GM21576 (cell line): Measurements from ENCODE around the gene CHST11.
"Not testable (repeated sequence)": the region's sequence is repeated elsewhere in the genome, so short reads cannot be mapped to it uniquely, and the experiment has no call there.

ENCODE experiments used
- ATAC-seq: cut with Tn5 transposase; IDR thresholded peaks from one replicate; pipeline ENCODE4 v1.9.1; 2021; ENCODE audit warnings: mild to moderate bottlenecking, moderate library complexity; ENCODE audit not compliant: unreplicated experiment

The CHST11 gene

DNA sequence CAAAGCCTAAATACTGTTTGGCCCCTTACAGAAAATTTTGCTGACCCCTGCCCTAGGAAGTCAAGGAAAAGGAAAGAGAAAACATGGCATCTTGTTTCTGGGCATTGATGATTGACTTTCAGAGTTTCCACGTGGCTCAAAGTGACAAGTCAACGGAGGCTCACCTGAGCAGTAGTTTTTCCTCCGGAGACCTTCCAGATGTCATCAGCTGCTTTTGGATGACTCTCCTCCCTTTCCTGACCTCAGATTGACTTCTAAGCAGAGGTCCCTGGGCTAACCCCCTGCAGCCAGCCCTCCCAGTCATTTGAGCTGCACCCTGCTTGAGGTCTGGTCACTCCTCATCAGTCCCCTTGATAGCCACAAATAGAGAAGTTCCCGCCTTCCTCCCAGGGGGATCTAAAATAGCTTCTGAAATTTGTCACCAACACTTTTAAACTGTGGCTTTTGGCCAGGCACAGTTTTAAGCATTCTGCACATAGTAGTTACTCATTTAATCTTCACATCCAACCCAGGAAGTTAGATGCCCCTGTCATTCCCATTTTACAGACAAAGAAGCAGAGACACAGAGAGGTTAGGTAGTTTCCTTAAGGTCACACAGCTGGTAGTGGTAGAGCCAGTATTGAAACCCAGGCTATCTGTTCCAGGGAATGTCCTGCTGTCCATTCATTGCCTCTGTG lies 143.4 kb downstream of the CHST11 start:
- no peak for ATAC-seq

- ATAC-seq: no peak
These were observed 144.3 kb downstream of the CHST11 start for GRCh38 chr12:104600790-104601739.

DNA sequence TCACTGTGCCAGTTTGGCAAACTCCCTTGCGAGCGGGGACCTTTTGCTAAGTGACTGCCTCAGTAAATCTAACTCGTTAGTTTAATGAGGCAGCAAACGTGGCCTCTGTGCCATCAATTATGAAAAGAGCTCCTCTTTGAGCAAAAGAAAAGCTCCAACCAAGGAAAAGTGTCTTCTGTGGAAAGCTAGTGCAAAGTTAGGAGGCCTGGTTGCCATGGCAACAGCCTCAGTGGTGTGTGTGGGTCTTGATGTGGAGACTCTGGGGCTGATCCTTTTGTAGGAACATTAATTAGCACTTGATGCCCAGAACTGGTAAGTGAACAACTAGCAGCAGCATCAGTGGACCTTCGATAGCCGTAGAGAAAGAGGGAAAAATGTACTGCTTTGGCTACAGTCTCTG lies 145.7 kb downstream of the CHST11 start:
- no peak for ATAC-seq

- no peak for ATAC-seq
These were observed 146.1 kb downstream of the CHST11 start for GRCh38 chr12:104602896-104603295.

GRCh38 chr12:104603545-104603973 lies 146.8 kb downstream of the CHST11 start:
- ATAC-seq: no peak

GRCh38 chr12:104604070-104604994 lies 147.6 kb downstream of the CHST11 start:
- peak; percentile 83 for ATAC-seq

- ATAC-seq: no peak
These were observed 148.4 kb downstream of the CHST11 start for GRCh38 chr12:104604995-104605675.

DNA sequence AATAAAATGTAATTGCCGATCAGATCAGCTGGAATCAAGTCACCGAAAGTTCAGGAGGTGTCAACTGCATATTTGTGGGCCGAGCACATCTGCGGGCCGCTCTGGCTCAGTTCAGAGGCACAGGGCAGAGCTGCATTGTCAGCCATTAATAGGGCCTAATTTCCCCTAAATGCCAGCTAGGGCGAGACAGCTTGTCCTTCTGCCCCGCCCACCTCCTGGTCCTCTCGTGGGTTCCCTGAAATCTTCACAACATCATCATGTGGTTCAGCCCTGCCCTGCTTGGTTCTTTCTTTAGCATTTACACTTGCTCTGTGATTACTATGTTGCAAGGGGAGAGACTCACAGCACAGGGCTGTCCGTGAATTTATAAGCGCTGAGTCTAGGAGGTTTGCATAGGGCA lies 148.9 kb downstream of the CHST11 start:
- ATAC-seq: no peak

DNA sequence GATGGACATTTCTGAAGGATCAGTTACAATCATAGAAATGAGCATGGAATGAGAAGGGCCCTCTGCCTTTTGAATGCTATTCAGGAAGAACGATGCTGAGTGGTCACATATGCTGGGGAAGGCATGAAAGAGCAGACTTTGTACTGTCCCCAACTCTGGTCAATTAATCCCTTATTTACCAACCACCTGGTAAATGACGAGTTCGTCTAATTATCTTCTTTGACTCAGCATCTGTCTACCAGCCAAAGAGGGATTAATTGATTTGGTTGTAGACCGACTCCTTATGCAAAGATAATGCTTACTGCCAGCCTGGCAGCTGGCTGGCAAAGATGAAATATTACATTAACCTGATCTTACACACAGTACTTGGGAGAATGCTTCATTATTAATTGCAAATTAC lies 152.2 kb downstream of the CHST11 start:
- ATAC-seq: no peak

- ATAC-seq: no peak
These were observed 152.7 kb downstream of the CHST11 start for GRCh38 chr12:104609445-104609844.

- no peak for ATAC-seq
These were observed 153.9 kb downstream of the CHST11 start for GRCh38 chr12:104610513-104611235.

GRCh38 chr12:104611671-104612070 lies 154.9 kb downstream of the CHST11 start:
- no peak for ATAC-seq

- not testable (repeated sequence) for ATAC-seq
These were observed 156.6 kb downstream of the CHST11 start for GRCh38 chr12:104613372-104613771.

- no peak for ATAC-seq
These were observed 158.4 kb downstream of the CHST11 start for GRCh38 chr12:104615048-104615561.

DNA sequence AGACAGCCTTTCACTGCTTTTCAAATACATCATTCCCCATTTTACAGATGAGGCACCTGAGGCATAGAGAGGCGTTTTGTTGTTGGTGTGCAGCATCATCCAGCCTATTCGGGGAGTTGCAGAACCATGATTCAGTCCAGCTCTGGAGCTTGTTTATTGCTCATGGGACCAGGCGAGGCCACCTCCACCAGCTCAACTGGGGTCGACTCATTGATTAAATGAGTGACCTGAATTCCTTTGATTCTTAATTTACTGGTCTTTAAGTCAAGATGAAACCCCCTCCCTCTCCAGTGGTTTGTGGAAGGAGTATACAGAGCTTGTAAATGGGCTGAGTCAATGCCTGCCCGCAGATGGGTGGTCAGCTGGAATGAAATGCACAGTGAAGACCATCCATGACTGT lies 161.9 kb downstream of the CHST11 start:
- ATAC-seq: no peak

- no peak for ATAC-seq
These were observed 162.6 kb downstream of the CHST11 start for GRCh38 chr12:104619305-104619704.

DNA sequence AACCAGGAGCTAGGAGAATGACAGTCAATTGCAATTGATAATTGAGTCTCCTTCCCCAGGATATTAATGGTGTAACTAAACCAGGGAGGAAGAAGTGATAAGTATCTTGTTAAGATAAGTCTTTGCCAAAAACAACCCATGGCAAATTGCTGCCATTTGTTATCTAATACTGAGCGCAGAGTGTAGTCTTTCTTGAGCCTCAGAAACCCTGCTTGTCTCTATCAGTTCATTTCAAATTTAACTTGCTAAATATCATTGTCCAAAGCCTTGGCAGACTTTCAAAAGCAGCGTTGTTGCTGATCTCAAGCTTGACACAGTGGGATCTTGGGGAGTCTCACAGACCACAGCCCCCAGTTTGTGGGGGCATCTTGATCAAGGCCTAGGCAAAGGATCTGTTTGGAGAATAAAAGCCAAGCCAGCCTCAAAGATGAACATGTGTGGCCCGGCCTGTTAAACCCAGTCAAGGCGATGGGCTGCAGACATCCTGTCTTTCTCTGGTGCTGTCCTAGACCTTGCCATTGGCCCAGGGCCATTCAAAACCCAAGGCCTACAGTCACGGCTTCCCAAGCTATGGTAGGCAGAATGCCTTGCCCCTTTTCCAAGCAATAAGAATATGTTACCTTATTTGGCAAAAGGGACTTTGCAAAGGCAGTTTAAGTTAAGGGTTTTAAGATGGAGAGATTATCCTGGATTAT lies 164.2 kb downstream of the CHST11 start:
- ATAC-seq: no peak

- no peak for ATAC-seq
These were observed 166.2 kb downstream of the CHST11 start for GRCh38 chr12:104622928-104623327.

DNA sequence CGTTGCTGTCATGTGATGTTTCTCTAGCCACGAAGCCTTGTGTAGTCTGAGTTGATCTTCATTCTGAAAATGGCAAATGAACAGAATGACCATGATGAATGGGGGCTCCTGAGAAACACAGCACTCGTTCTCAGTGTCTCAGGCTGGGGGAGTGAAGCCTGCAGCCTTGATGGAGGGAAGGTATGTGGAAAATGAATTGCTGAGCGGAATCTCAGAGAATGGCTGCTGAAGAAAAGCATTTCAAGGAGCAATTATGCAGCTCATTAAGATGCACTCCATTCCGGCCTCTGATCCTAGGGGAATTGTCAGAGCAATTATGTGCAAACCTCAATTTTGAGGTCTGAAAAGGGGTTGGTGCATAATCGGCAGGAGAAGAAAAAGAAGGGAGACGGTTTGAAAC lies 167.1 kb downstream of the CHST11 start:
- no peak for ATAC-seq
